A549 (cell line): ENCODE measurements around the gene CENPX.

Source experiments
- CHD4 ChIP-seq: fragments of 200-600 bp; sonication (generic); IDR thresholded peaks from 2 replicates; pipeline ENCODE4 v1.6.1; 2016; ENCODE audit warnings: antibody characterized with exemption, mild to moderate bottlenecking, borderline replicate concordance
- CTCF ChIP-seq: fragments of >200 bp; sonication (Bioruptor Twin); formaldehyde crosslinking; IDR thresholded peaks from 3 replicates; pipeline ENCODE4 v1.5.1; 2016
- EHMT2 ChIP-seq: fragments of 200-600 bp; sonication (generic); IDR thresholded peaks from 2 replicates; pipeline ENCODE4 v1.6.1; 2016; ENCODE audit warnings: antibody characterized with exemption, low read depth, mild to moderate bottlenecking, moderate library complexity
- HDAC2 ChIP-seq: fragments of 200-600 bp; sonication (generic); IDR thresholded peaks from 2 replicates; pipeline ENCODE4 v1.6.1; 2016
- JUNB ChIP-seq: fragments of >200 bp; sonication (Bioruptor Twin); formaldehyde crosslinking; IDR thresholded peaks from 2 replicates; pipeline ENCODE4 v1.6.1; 2016
- MAX ChIP-seq: IDR thresholded peaks from 2 replicates; pipeline ENCODE4 v1.6.1; 2012
- POLR2A ChIP-seq: IDR thresholded peaks from 2 replicates; pipeline ENCODE4 v1.6.1; 2012; ENCODE audit warnings: mild to moderate bottlenecking, low read length

- no peak for TF ChIP-seq CTCF
- no peak for TF ChIP-seq EHMT2
- TF ChIP-seq POLR2A = no peak
- TF ChIP-seq CHD4 = no peak
- TF ChIP-seq HDAC2 = no peak
- TF ChIP-seq MAX = no peak
- no peak for TF ChIP-seq JUNB
These were observed 23.3 kb upstream of the CENPX start for GRCh38 chr17:82045936-82046484.
